A549 (cell line): ENCODE results near the gene CCDC150. TPM values are rescaled to one million over a fixed set of nuclear protein-coding genes. Genes with fewer than 3 reads are reported as not detected.

Experiments used
- ATAC-seq, 2 experiments: fragments of 200-7000 bp in 1 of 2; fragments of >200 bp in 1 of 2; cut with Nextera tagmentation in 1 of 2; cut with Tn5 transposase in 1 of 2; 3 replicates each; pipeline versions ENCODE4 v1.8.0 to v1.9.1; 2018 to 2020; ENCODE audit warnings: mild to moderate bottlenecking in 1 of 2, moderate library complexity in 1 of 2
- CTCF ChIA-PET: fragments of 300-600 bp; sonication (Branson Sonifier 250); formaldehyde crosslinking; extraction: SDS; loops from one replicate; lab custom pipeline; 2021; ENCODE audit warnings: antibody characterized with exemption, inconsistent platforms; lab: Yijun Ruan, JAX
- POLR2A ChIA-PET: fragments of 350-600 bp; formaldehyde crosslinking; extraction: SDS; loops from one replicate; lab custom pipeline; 2021; ENCODE audit warnings: antibody characterized with exemption, inconsistent platforms; lab: Yijun Ruan, JAX
- DNase-seq, 2 experiments: peaks; one replicate each; pipeline versions ENCODE4 v3.0.0 to v3.0.0-alpha.2; 2011 to 2016; ENCODE audit warnings: low read depth in 1 of 2, low spot score in 1 of 2
- FAIRE-seq: peaks from 2 replicates; lab custom pipeline; 2011; peaks lifted over from hg19 to GRCh38; lab: Jason Lieb, UNC
- H3K27ac ChIP-seq, 2 experiments: fragments of >200 bp; sonication (Bioruptor Twin); formaldehyde crosslinking; 3 replicates each; pipeline ENCODE4 v1.5.1; 2016 to 2017
- H3K4me1 ChIP-seq: fragments of >200 bp; sonication (Bioruptor Twin); formaldehyde crosslinking; 3 replicates; pipeline ENCODE4 v1.6.1; 2016
- H3K4me2 ChIP-seq: fragments of >200 bp; sonication (Bioruptor Twin); formaldehyde crosslinking; 3 replicates; pipeline ENCODE4 v1.6.1; 2016
- H3K4me3 ChIP-seq: fragments of >200 bp; sonication (Bioruptor Twin); formaldehyde crosslinking; 3 replicates; pipeline ENCODE4 v1.5.1; 2016
- H3K9me3 ChIP-seq: fragments of >200 bp; sonication (Bioruptor Twin); formaldehyde crosslinking; 3 replicates; pipeline ENCODE4 v1.6.1; 2016
- BCL3 ChIP-seq: fragments of >200 bp; sonication (Bioruptor Twin); formaldehyde crosslinking; IDR thresholded peaks from 3 replicates; pipeline ENCODE4 v1.6.1; 2016
- CBX8 ChIP-seq: fragments of 200-600 bp; sonication (generic); IDR thresholded peaks from 2 replicates; pipeline ENCODE4 v1.6.1; 2016
- CEBPB ChIP-seq, 2 experiments: fragments of >200 bp in 1 of 2; sonication (Bioruptor Twin) in 1 of 2; formaldehyde crosslinking in 1 of 2; IDR thresholded peaks; 2 replicates each; pipeline ENCODE4 v1.6.1; 2012 to 2016
- CHD2 ChIP-seq: fragments of 150-350 bp; IDR thresholded peaks from 2 replicates; pipeline ENCODE4 v1.6.1; 2014; ENCODE audit warnings: low read length; ENCODE audit not compliant: partially characterized antibody
- CHD4 ChIP-seq: fragments of 200-600 bp; sonication (generic); IDR thresholded peaks from 2 replicates; pipeline ENCODE4 v1.6.1; 2016; ENCODE audit warnings: antibody characterized with exemption, mild to moderate bottlenecking, borderline replicate concordance
- E2F6 ChIP-seq: IDR thresholded peaks from 2 replicates; pipeline ENCODE4 v1.6.1; 2012; ENCODE audit warnings: low read depth, borderline replicate concordance
- EHMT2 ChIP-seq: fragments of 200-600 bp; sonication (generic); IDR thresholded peaks from 2 replicates; pipeline ENCODE4 v1.6.1; 2016; ENCODE audit warnings: antibody characterized with exemption, low read depth, mild to moderate bottlenecking, moderate library complexity
- EP300 ChIP-seq, 2 experiments: fragments of >200 bp; sonication (Bioruptor Twin); formaldehyde crosslinking; IDR thresholded peaks; 2 replicates in 1 of 2; 3 replicates in 1 of 2; pipeline ENCODE4 v1.6.1; 2016 to 2017
- FOSB ChIP-seq: fragments of 250-450 bp; sonication (Bioruptor Pico); IDR thresholded peaks from 2 replicates; pipeline ENCODE4 v1.5.0; 2020; ENCODE audit warnings: mild to moderate bottlenecking, moderate library complexity
- FOSL2 ChIP-seq, 2 experiments: fragments of 450-650 bp in 1 of 2; fragments of >200 bp in 1 of 2; sonication (Bioruptor Twin) in 1 of 2; formaldehyde crosslinking; IDR thresholded peaks; 2 replicates each; pipeline versions ENCODE4 v1.5.0 to v1.6.1; 2016 to 2020; ENCODE audit warnings: mild to moderate bottlenecking in 1 of 2, moderate library complexity in 1 of 2
- HDAC2 ChIP-seq: fragments of 200-600 bp; sonication (generic); IDR thresholded peaks from 2 replicates; pipeline ENCODE4 v1.6.1; 2016
- HEYL ChIP-seq: fragments of 250-450 bp; sonication (Bioruptor Pico); IDR thresholded peaks from 2 replicates; pipeline ENCODE4 v1.8.0; 2021; ENCODE audit warnings: mild to moderate bottlenecking, moderate library complexity
- HMGXB4 ChIP-seq: fragments of 250-450 bp; sonication (Bioruptor Pico); IDR thresholded peaks from 2 replicates; pipeline ENCODE4 v1.5.0; 2021; ENCODE audit warnings: mild to moderate bottlenecking, moderate library complexity, borderline replicate concordance
- HOXA7 ChIP-seq: fragments of 250-450 bp; sonication (Bioruptor Pico); IDR thresholded peaks from 2 replicates; pipeline ENCODE4 v1.5.0; 2020; ENCODE audit warnings: mild to moderate bottlenecking, moderate library complexity
- HOXB13 ChIP-seq: fragments of 250-450 bp; sonication (Bioruptor Pico); IDR thresholded peaks from 2 replicates; pipeline ENCODE4 v1.5.0; 2020; ENCODE audit warnings: low read depth, mild to moderate bottlenecking, moderate library complexity
- JUNB ChIP-seq: fragments of >200 bp; sonication (Bioruptor Twin); formaldehyde crosslinking; IDR thresholded peaks from 2 replicates; pipeline ENCODE4 v1.6.1; 2016
- KDM5A ChIP-seq: fragments of 200-600 bp; sonication (generic); IDR thresholded peaks from 2 replicates; pipeline ENCODE4 v1.6.1; 2016; ENCODE audit warnings: antibody characterized with exemption, mild to moderate bottlenecking
- MAX ChIP-seq: IDR thresholded peaks from 2 replicates; pipeline ENCODE4 v1.6.1; 2012
- MAZ ChIP-seq: fragments of 150-350 bp; IDR thresholded peaks from 2 replicates; pipeline ENCODE4 v1.6.1; 2014; ENCODE audit warnings: antibody characterized with exemption, low read depth, low read length, borderline replicate concordance
- MYC ChIP-seq: IDR thresholded peaks from 2 replicates; pipeline ENCODE4 v1.6.1; 2012; ENCODE audit warnings: mild to moderate bottlenecking, inconsistent platforms, low read length, improper control_type of control experiment, borderline replicate concordance
- NPAS2 ChIP-seq: fragments of 250-450 bp; sonication (Bioruptor Pico); IDR thresholded peaks from 2 replicates; pipeline ENCODE4 v1.8.0; 2022; ENCODE audit warnings: mild to moderate bottlenecking, moderate library complexity, borderline replicate concordance
- PHF8 ChIP-seq: fragments of 200-600 bp; sonication (generic); IDR thresholded peaks from 2 replicates; pipeline ENCODE4 v1.6.1; 2016; ENCODE audit warnings: low read depth, mild to moderate bottlenecking, antibody characterized with exemption, moderate library complexity, borderline replicate concordance
- POLR2AphosphoS2 ChIP-seq: conservative IDR thresholded peaks from 2 replicates; pipeline ENCODE4 v1.6.1; 2012; ENCODE audit warnings: low read length, improper control_type of control experiment, inconsistent platforms
- RARB ChIP-seq: fragments of 250-450 bp; sonication (Bioruptor Pico); IDR thresholded peaks from 2 replicates; pipeline ENCODE4 v1.8.0; 2021; ENCODE audit warnings: mild to moderate bottlenecking, moderate library complexity
- RCOR1 ChIP-seq: fragments of 150-350 bp; IDR thresholded peaks from 2 replicates; pipeline ENCODE4 v1.6.1; 2014; ENCODE audit warnings: antibody characterized with exemption, low read length, low read depth
- RNF2 ChIP-seq: fragments of 200-600 bp; sonication (generic); IDR thresholded peaks from 2 replicates; pipeline ENCODE4 v1.6.1; 2016; ENCODE audit warnings: low read depth, mild to moderate bottlenecking, antibody characterized with exemption, moderate library complexity, borderline replicate concordance
- SMC3 ChIP-seq: fragments of >200 bp; sonication (Bioruptor Twin); formaldehyde crosslinking; IDR thresholded peaks from 3 replicates; pipeline ENCODE4 v1.6.1; 2018; ENCODE audit warnings: inconsistent platforms
- SREBF2 ChIP-seq: fragments of 450-650 bp; IDR thresholded peaks from 2 replicates; pipeline ENCODE4 v1.6.1; 2014; ENCODE audit warnings: mild to moderate bottlenecking, moderate library complexity
- TP53 ChIP-seq: fragments of 250-450 bp; sonication (Bioruptor Pico); IDR thresholded peaks from 2 replicates; pipeline ENCODE4 v1.5.0; 2021; ENCODE audit warnings: mild to moderate bottlenecking, moderate library complexity
- ZC3H11A ChIP-seq: fragments of 450-650 bp; IDR thresholded peaks from 2 replicates; pipeline ENCODE4 v1.6.1; 2014; ENCODE audit warnings: antibody characterized with exemption, mild to moderate bottlenecking
- ZNF302 ChIP-seq: fragments of 250-450 bp; sonication (Bioruptor Pico); IDR thresholded peaks from 2 replicates; pipeline ENCODE4 v1.9.0; 2021; ENCODE audit warnings: inconsistent platforms, mild to moderate bottlenecking, moderate library complexity
- ZSCAN20 ChIP-seq: fragments of 250-450 bp; sonication (Bioruptor Pico); IDR thresholded peaks from 2 replicates; pipeline ENCODE4 v1.8.0; 2022; ENCODE audit warnings: mild to moderate bottlenecking, moderate library complexity
- WGBS: methylation state at CpG from one replicate; pipeline ENCODE4 v1.1.6; 2017; ENCODE audit errors: missing lambda C conversion rate; 5-methylcytosine and 5-hydroxymethylcytosine counted together
- polyA plus RNA-seq, 4 experiments: library from polyadenylated mRNA; depleted of rRNA in 3 of 4; stranded (reverse); fragments of >200 nt; fragmentation: RNase III in 1 of 4; extraction: RNeasy Plus Mini Kit Qiagen cat#74134 plus additional on column Dnase treatment in 1 of 4; gene quantifications; 2 replicates in 3 of 4; 3 replicates in 1 of 4; pipeline ENCODE4 v1.2.3, GENCODE V29; 2011 to 2017

Gene CCDC150
- polyA plus RNA-seq, 2 of the 4 experiments (the other 2 are of a cell fraction): 14.2 to 17.7 TPM

- FAIRE-seq (no peak), ATAC-seq (peak; percentile 98 to 99), DNase-seq (peak; percentile 39 to 70)
- Histone ChIP-seq H3K4me1 (peaks cover 18% of the 10 kb centered on the region), H3K9me3 (no peaks in the 10 kb centered on the region), H3K27ac (peak overlapping the region; percentile 59 to 72), H3K4me3 (no peak overlapping the region), H3K4me2 (peak overlapping the region; percentile 57)
- TF ChIP-seq JUNB (0 out of 2 replicates have a peak, but pooled peaks have one; percentile 41), HEYL (CRISPR knock-in tag) (no peak), FOSL2 (IDR thresholded peaks at IDR 0.05) (peak; percentile 65), FOSL2 (CRISPR knock-in tag; IDR thresholded peaks at IDR 0.05) (peak; percentile 95), CEBPB (IDR thresholded peaks at IDR 0.05) (peak; percentile 45 to 75; a peak in 3 of 4 replicates)
- POLR2A ChIA-PET: interaction anchor here (1.3 kb wide), 1 partner anchor 22 kb away, joined by 4 read pairs; no protein-coding TSS in a partner anchor
- CTCF ChIA-PET: interaction anchor here (1.4 to 1.6 kb wide), 2 partner anchors 23 to 55 kb away, joined by 3 to 6 read pairs; no protein-coding TSS in a partner anchor
- WGBS: 11% methylated on average over 3 of the region's 3 CpGs
Measured at GRCh38 chr2:196696423-196697079, 57.0 kb downstream of the CCDC150 start.

- H3K27ac ChIP-seq: no peak overlapping the region; a peak in 1 of 6 replicates
- POLR2A ChIA-PET: no interaction called here
- no peaks in the 10 kb centered on the region for H3K9me3 ChIP-seq
- ATAC-seq (no peak), DNase-seq (no peak)
- no peak overlapping the region for H3K4me3 ChIP-seq
- H3K4me2 ChIP-seq: no peak overlapping the region
- H3K4me1 ChIP-seq: peaks cover 18% of the 10 kb centered on the region
- CTCF ChIA-PET: interaction anchor here (0.6 kb wide), 1 partner anchor 31 kb away, joined by 3 read pairs; no protein-coding TSS in a partner anchor
- no peak for TF ChIP-seq HOXA7
- no peak for TF ChIP-seq SREBF2
- no peak for TF ChIP-seq ZNF302
- TF ChIP-seq PHF8: no peak
- no peak for TF ChIP-seq MYC
- no peak for TF ChIP-seq RCOR1
- TF ChIP-seq HEYL (CRISPR knock-in tag): no peak
- no peak for TF ChIP-seq POLR2AphosphoS2
- no peak for TF ChIP-seq SMC3
- TF ChIP-seq MAZ: no peak
- TF ChIP-seq EHMT2: no peak
- TF ChIP-seq CEBPB (IDR thresholded peaks at IDR 0.05): no peak
- no peak for TF ChIP-seq KDM5A
- no peak for TF ChIP-seq CHD4
- no peak for TF ChIP-seq E2F6
- TF ChIP-seq RARB: no peak
- no peak for TF ChIP-seq ZC3H11A
- TF ChIP-seq HOXB13 (CRISPR knock-in tag): no peak
- TF ChIP-seq TP53 (CRISPR knock-in tag): no peak
- TF ChIP-seq EP300 (IDR thresholded peaks at IDR 0.05): no peak
- TF ChIP-seq, all 56 proteins: peak for 0
- FAIRE-seq: no peak
Measured at GRCh38 chr2:196697825-196698224, 58.3 kb downstream of the CCDC150 start.

- no peak for ATAC-seq
- TF ChIP-seq HEYL (CRISPR knock-in tag) (no peak), CHD2 (no peak), KDM5A (no peak), MAX (no peak), HDAC2 (no peak), CBX8 (no peak), BCL3 (no peak), RNF2 (no peak), FOSB (CRISPR knock-in tag) (no peak), HMGXB4 (no peak), NPAS2 (CRISPR knock-in tag) (no peak), ZNF302 (no peak), FOSL2 (IDR thresholded peaks at IDR 0.05) (no peak), FOSL2 (CRISPR knock-in tag; IDR thresholded peaks at IDR 0.05) (no peak), ZSCAN20 (CRISPR knock-in tag) (no peak), MAZ (no peak)
Measured at GRCh38 chr2:196702641-196703040, 63.1 kb downstream of the CCDC150 start.

More at GRCh38 chr2:196702641-196703040, 63.1 kb downstream of the CCDC150 start:
- no peak for DNase-seq
- H3K4me2 ChIP-seq: no peak overlapping the region
- ChIA-PET POLR2A (no interaction called here), CTCF (no interaction called here)
- peaks cover under 1% of the 10 kb centered on the region; the same call in 1 of the 3 replicates for H3K4me1 ChIP-seq
- FAIRE-seq: no peak
- H3K9me3 ChIP-seq: no peaks in the 10 kb centered on the region
- H3K27ac ChIP-seq: no peak overlapping the region
- 86% methylated on average over 2 of the region's 2 CpGs for WGBS
- no peak overlapping the region for H3K4me3 ChIP-seq
